Thyroid gland (tissue), 4 donors: Measurements from ENCODE around the gene GDF15. TPM values are rescaled to one million over a fixed set of nuclear protein-coding genes. Genes with fewer than 3 reads are reported as not detected.

Experiments
- DNase-seq, 2 donors: peaks; one replicate each; pipeline ENCODE4 v3.0.0-alpha.2; 2019
- H3K27ac ChIP-seq, 3 donors: fragments of 200-600 bp; sonication (generic); 1 replicate in 2 of 3; 2 replicates in 1 of 3; pipeline ENCODE4 v1.5.1; 2016 to 2019; ENCODE audit warnings: mild to moderate bottlenecking in 1 of 3, moderate library complexity in 1 of 3
- H3K27me3 ChIP-seq: fragments of 200-600 bp; sonication (generic); one replicate; pipeline ENCODE4 v1.5.1; 2019
- H3K36me3 ChIP-seq, 2 donors: fragments of 200-600 bp; sonication (generic); one replicate each; pipeline ENCODE4 v1.5.1; 2016 to 2019
- H3K4me1 ChIP-seq, 2 donors: fragments of 200-600 bp; sonication (generic); one replicate each; pipeline ENCODE4 v1.5.1; 2017 to 2019
- H3K4me3 ChIP-seq, 3 donors: fragments of 200-600 bp; sonication (generic); replicated peaks in 1 of 3; 1 replicate in 2 of 3; 2 replicates in 1 of 3; pipeline ENCODE4 v1.5.1; 2016; ENCODE audit warnings: mild to moderate bottlenecking in 1 of 3
- H3K9me3 ChIP-seq: fragments of 200-600 bp; sonication (generic); one replicate; pipeline ENCODE4 v1.5.1; 2017
- POLR2A ChIP-seq, 2 donors: fragments of 450-650 bp; IDR thresholded peaks; one replicate each; pipeline ENCODE4 v1.6.1; 2017; ENCODE audit warnings: antibody characterized with exemption in 2 of 2, mild to moderate bottlenecking in 2 of 2, moderate library complexity in 1 of 2
- WGBS, 2 donors: methylation state at CpG; one replicate each; pipeline ENCODE4 v1.1.5; 2017; 5-methylcytosine and 5-hydroxymethylcytosine counted together
- intact Hi-C: fragments of 100-400 bp; cut with DNase I; formaldehyde crosslinking; loops from one replicate; pipeline ENCODE4 v1.15.1; 2023
- total RNA-seq, 4 donors: library from RNA; depleted of rRNA; stranded (reverse); fragments of >200 nt; gene quantifications; one replicate each; pipeline ENCODE4 v1.2.3, GENCODE V29; 2016
- TF ChIP-seq, protein P1 (sequence below), 6 experiments: fragments of 200-600 bp in 3 of 6; fragments of 450-650 bp in 3 of 6; sonication (generic) in 3 of 6; IDR thresholded peaks; one replicate each; pipeline ENCODE4 v1.5.1; 2016 to 2019; ENCODE audit warnings: antibody characterized with exemption in 6 of 6, mild to moderate bottlenecking in 2 of 6, inconsistent platforms in 1 of 6, moderate library complexity in 1 of 6

Gene GDF15
- total RNA-seq, 4 donors from 2014 or later, result 3.7 to 9.9 (median 5.1) TPM; not detected in 1

DNA sequence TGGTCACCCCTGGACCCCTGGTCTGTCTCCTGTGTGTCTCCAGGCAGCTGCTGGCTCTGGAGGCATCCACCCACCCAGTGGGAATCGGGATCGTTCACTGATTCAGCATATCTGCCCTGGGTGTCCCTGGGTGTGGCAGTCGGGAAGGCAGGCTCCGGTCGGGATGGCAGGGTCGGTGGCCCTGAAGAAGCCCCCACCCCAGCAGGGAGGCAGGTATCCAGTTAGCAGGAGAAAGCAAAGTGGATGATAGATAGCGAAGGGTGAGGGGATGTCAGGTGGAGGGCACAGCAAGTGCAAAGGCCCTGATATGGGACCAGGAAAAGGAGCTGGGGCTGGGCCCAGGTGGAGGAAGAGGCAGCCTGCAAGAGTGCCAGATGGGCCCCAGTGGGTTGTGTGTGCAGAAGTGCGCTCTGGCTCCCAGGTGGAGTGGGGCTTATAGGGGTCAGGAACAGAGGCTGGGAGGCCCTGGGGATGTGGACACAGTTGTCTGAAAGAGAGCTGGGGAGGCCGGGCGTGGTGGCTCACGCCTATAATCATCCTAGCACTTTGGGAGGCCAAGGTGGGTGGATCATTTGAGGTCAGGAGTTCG, 35.5 kb downstream of the GDF15 start:
- Histone ChIP-seq H3K9me3 (no peaks in the 10 kb centered on the region), H3K4me3 (no peak overlapping the region), H3K36me3 (no peaks in the 10 kb centered on the region), H3K27me3 (no peaks in the 10 kb centered on the region), H3K27ac (no peak overlapping the region), H3K4me1 (peaks cover 40 to 63% of the 10 kb centered on the region in 2 donors)
- DNase-seq, result no peak
- intact Hi-C loops, result no loop called here
- TF ChIP-seq POLR2A (IDR thresholded peaks at IDR 0.05), result no peak
- TF ChIP-seq, protein P1, sequence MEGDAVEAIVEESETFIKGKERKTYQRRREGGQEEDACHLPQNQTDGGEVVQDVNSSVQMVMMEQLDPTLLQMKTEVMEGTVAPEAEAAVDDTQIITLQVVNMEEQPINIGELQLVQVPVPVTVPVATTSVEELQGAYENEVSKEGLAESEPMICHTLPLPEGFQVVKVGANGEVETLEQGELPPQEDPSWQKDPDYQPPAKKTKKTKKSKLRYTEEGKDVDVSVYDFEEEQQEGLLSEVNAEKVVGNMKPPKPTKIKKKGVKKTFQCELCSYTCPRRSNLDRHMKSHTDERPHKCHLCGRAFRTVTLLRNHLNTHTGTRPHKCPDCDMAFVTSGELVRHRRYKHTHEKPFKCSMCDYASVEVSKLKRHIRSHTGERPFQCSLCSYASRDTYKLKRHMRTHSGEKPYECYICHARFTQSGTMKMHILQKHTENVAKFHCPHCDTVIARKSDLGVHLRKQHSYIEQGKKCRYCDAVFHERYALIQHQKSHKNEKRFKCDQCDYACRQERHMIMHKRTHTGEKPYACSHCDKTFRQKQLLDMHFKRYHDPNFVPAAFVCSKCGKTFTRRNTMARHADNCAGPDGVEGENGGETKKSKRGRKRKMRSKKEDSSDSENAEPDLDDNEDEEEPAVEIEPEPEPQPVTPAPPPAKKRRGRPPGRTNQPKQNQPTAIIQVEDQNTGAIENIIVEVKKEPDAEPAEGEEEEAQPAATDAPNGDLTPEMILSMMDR (IDR thresholded peaks at IDR 0.05), result no peak
- 78 to 87% methylated on average over 10 to 11 of the region's 12 CpGs for WGBS, 2 donors

DNA sequence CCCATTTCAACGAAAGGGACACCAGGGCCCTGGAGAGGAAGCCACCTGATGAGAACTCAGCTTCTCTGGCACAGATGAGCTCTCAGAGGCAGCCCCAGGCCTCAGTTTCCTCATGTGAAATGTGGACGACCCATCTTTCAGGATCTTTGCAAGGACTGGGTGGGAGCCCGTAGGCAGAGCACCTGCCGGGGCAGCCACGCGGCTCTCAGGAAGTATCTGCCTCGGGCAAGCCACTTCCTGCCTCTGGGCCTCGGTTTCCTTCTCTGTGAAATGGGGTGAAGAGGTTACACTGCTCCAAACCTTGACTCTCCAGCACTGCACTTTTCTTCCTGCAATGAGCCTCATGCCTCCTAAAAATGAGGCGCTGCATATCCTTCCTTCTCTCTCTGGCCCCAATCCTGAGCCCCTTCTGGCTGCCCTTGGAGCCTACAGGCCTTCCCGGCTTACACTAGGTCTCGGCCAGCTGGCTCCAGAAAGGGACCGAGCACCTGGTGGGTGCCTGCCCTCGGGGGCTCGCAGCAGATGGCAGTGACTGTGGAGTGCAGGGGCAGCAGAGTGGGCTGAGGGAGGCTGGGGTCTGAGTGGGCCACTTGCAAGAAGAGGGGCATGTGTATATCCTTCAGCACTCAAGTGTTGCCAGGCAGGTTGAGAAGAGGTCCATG, 36.7 kb downstream of the GDF15 start:
- no peak overlapping the region for H3K27ac ChIP-seq
- no peaks in the 10 kb centered on the region for H3K9me3 ChIP-seq
- intact Hi-C loops, result no loop called here
- H3K4me3 ChIP-seq, result no peak overlapping the region
- H3K27me3 ChIP-seq, result no peaks in the 10 kb centered on the region
- no peak for DNase-seq
- 73 to 83% methylated on average over 10 to 14 of the region's 14 CpGs for WGBS, 2 donors
- H3K36me3 ChIP-seq, result no peaks in the 10 kb centered on the region
- H3K4me1 ChIP-seq, result peaks cover 29 to 51% of the 10 kb centered on the region in 2 donors
- TF ChIP-seq, protein P1 (IDR thresholded peaks at IDR 0.05), result no peak
- TF ChIP-seq POLR2A (IDR thresholded peaks at IDR 0.05), result no peak

DNA sequence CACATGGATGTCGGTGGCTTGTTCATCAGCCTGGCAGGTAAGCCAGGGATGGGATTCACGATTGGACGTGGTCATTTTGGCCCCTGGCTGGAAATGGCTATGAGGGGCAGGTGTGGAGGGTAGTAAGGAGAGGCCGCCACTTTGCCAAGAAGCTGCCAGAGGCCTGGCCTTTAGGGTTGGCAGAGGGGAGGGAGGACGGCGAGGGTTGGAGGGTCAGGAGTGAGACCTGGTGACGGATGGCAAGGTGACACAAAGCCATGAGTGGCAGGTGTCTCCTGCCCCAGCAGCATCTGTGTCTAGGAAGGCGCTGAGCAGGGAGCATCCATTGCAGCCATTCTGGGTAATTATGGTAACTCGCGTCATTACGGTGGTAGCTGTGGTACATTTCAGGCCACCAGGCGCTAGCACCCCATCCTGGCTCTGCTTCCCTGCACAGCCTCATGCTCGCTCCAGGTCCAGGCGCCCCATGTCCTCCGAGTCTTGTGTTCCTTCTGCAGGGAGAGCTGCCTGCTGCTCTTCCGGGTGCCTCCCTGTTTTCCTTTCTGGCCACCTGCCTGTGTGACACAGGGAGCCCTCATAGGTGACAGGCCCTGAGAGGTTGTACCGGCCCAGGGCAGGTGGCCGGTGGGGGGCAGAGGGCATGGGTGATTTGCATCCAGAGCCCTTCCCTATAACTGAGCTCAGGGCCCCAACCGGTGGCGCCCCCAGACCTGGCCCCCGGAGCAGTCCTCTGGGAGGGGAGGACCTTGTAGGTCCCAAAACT, 37.5 kb downstream of the GDF15 start:
- intact Hi-C loops, result no loop called here
- DNase-seq, result no peak
- Histone ChIP-seq H3K4me3 (no peak overlapping the region), H3K4me1 (peaks cover 24 to 44% of the 10 kb centered on the region in 2 donors), H3K27me3 (no peaks in the 10 kb centered on the region), H3K36me3 (no peaks in the 10 kb centered on the region), H3K27ac (no peak overlapping the region), H3K9me3 (no peaks in the 10 kb centered on the region)
- TF ChIP-seq, protein P1 (IDR thresholded peaks at IDR 0.05), result no peak
- TF ChIP-seq POLR2A (IDR thresholded peaks at IDR 0.05), result no peak
- 82 to 90% methylated on average over 17 to 19 of the region's 21 CpGs for WGBS, 2 donors

DNA sequence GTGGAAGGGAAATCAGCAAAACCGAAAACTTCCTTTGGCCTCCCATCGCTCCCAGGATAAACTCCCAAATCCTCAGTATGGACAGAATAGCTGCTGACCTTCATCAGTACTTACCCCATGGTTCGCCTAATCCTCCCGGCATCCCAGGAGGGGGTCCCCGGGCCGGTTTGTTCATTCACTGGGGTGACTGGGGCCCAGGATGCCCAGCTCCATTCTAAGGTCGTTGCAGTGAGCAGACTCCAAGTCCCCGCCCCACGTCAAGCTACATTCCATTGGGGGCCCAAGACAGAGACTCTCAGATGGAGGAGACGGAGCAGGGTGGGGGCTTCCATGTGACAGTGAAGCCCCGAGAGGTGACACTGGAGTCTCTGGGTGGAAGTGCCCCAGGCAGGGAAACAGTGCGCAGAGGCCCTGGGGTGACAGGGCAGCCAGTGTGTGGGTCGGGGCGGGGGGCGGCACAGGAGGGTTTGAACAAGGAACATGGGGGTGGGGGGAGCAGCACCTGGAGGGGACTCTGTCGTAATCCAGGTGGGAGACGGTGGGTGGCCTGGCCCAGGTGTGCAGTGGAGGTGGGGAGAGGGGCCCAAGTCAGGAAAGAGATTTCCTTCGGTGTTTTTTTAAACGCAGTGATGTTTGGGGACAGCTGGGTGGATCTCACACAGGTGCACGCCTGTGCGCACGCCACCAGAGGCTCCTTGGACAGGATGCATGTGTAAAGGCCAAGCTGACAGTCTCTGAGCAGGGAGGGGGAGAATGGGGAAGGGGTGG, 38.3 kb downstream of the GDF15 start:
- Histone ChIP-seq H3K27me3 (no peaks in the 10 kb centered on the region), H3K4me3 (no peak overlapping the region), H3K27ac (no peak overlapping the region), H3K9me3 (no peaks in the 10 kb centered on the region), H3K4me1 (peaks cover 22 to 47% of the 10 kb centered on the region in 2 donors), H3K36me3 (no peaks in the 10 kb centered on the region)
- WGBS, 2 donors, result 79 to 82% methylated on average over 22 of the region's 22 CpGs
- intact Hi-C loops, result no loop called here
- no peak for DNase-seq
- TF ChIP-seq, protein P1 (IDR thresholded peaks at IDR 0.05), result no peak
- TF ChIP-seq POLR2A (IDR thresholded peaks at IDR 0.05), result no peak
